H9 (cell line): Measurements from ENCODE around the gene BARX2. TPM values are rescaled to one million over a fixed set of nuclear protein-coding genes. Genes with fewer than 3 reads are reported as not detected.

Experiments used
- DNase-seq: peaks from one replicate; pipeline ENCODE4 v3.0.0-alpha.2; 2017
- H2AFZ ChIP-seq: one replicate; pipeline ENCODE4 v1.6.1; 2013; ENCODE audit warnings: mild to moderate bottlenecking, low read length, control low read depth, moderate library complexity
- H2AK5ac ChIP-seq: 2 replicates; pipeline ENCODE4 v1.6.1; 2013; ENCODE audit warnings: low read length, control low read depth, mixed read lengths; ENCODE audit not compliant: insufficient read length
- H2BK120ac ChIP-seq: one replicate; pipeline ENCODE4 v1.6.1; 2013; ENCODE audit warnings: low read depth, mild to moderate bottlenecking, low read length, control low read depth, inconsistent platforms; ENCODE audit not compliant: poor library complexity, severe bottlenecking
- H2BK12ac ChIP-seq: 2 replicates; pipeline ENCODE4 v1.6.1; 2013; ENCODE audit warnings: low read length, control low read depth, mixed read lengths, low read depth; ENCODE audit not compliant: insufficient read length
- H2BK15ac ChIP-seq: 2 replicates; pipeline ENCODE4 v1.6.1; 2013; ENCODE audit warnings: low read depth, low read length, control low read depth
- H2BK20ac ChIP-seq: one replicate; pipeline ENCODE4 v1.6.1; 2013; ENCODE audit warnings: low read depth, mild to moderate bottlenecking, low read length, control low read depth, inconsistent platforms; ENCODE audit not compliant: poor library complexity, severe bottlenecking
- H2BK5ac ChIP-seq: 2 replicates; pipeline ENCODE4 v1.6.1; 2013; ENCODE audit warnings: low read length, control low read depth, mixed read lengths; ENCODE audit not compliant: insufficient read length
- H3K14ac ChIP-seq: 2 replicates; pipeline ENCODE4 v1.6.1; 2013; ENCODE audit warnings: low read length, control low read depth; ENCODE audit not compliant: insufficient read depth
- H3K18ac ChIP-seq: 2 replicates; pipeline ENCODE4 v1.6.1; 2013; ENCODE audit warnings: low read depth, mild to moderate bottlenecking, mixed read lengths, low read length, control low read depth; ENCODE audit not compliant: insufficient read length
- H3K23ac ChIP-seq: 2 replicates; pipeline ENCODE4 v1.6.1; 2013; ENCODE audit warnings: low read length, control low read depth, mixed read lengths, low read depth; ENCODE audit not compliant: insufficient read length
- H3K23me2 ChIP-seq: 2 replicates; pipeline ENCODE4 v1.6.1; 2013; ENCODE audit warnings: low read depth, mild to moderate bottlenecking, mixed read lengths, low read length, control low read depth; ENCODE audit not compliant: insufficient read length, poor library complexity, severe bottlenecking
- H3K27ac ChIP-seq: 2 replicates; pipeline ENCODE4 v1.5.1; 2013; ENCODE audit warnings: low read length, control low read depth, mixed read lengths, low read depth; ENCODE audit not compliant: insufficient read length
- H3K27me3 ChIP-seq: 2 replicates; pipeline ENCODE4 v1.6.1; 2013; ENCODE audit warnings: low read length, control low read depth, inconsistent platforms; ENCODE audit not compliant: insufficient read depth
- H3K4ac ChIP-seq: 2 replicates; pipeline ENCODE4 v1.6.1; 2013; ENCODE audit warnings: low read depth, mild to moderate bottlenecking, control low read depth, inconsistent platforms, low read length, moderate library complexity
- H3K4me1 ChIP-seq: 2 replicates; pipeline ENCODE4 v1.6.1; 2013; ENCODE audit warnings: low read length, control low read depth, inconsistent platforms; ENCODE audit not compliant: insufficient read depth
- H3K4me2 ChIP-seq: 2 replicates; pipeline ENCODE4 v1.6.1; 2013; ENCODE audit warnings: low read length, control low read depth, mixed read lengths; ENCODE audit not compliant: insufficient read length, insufficient read depth
- H3K56ac ChIP-seq: 2 replicates; pipeline ENCODE4 v1.6.1; 2013; ENCODE audit warnings: low read depth, mild to moderate bottlenecking, mixed read lengths, low read length, control low read depth; ENCODE audit not compliant: insufficient read length
- H3K79me1 ChIP-seq: 2 replicates; pipeline ENCODE4 v1.6.1; 2013; ENCODE audit warnings: low read depth, mild to moderate bottlenecking, moderate library complexity, low read length, control low read depth, inconsistent platforms; ENCODE audit not compliant: insufficient read depth, poor library complexity, severe bottlenecking
- H3K79me2 ChIP-seq: 2 replicates; pipeline ENCODE4 v1.6.1; 2013; ENCODE audit warnings: low read length, control low read depth, inconsistent platforms; ENCODE audit not compliant: insufficient read depth
- H3K9ac ChIP-seq: 2 replicates; pipeline ENCODE4 v1.6.1; 2013; ENCODE audit warnings: low read length, control low read depth, mixed read lengths; ENCODE audit not compliant: insufficient read length; ENCODE audit errors: extremely low read depth
- H3K9me3 ChIP-seq: one replicate; pipeline ENCODE4 v1.6.1; 2013; ENCODE audit warnings: low read depth, low read length, inconsistent platforms; ENCODE audit not compliant: control insufficient read depth
- H3T11ph ChIP-seq: one replicate; pipeline ENCODE4 v1.6.1; 2013; ENCODE audit warnings: mild to moderate bottlenecking, low read length, control low read depth, inconsistent platforms
- H4K20me1 ChIP-seq: one replicate; pipeline ENCODE4 v1.6.1; 2013; ENCODE audit not compliant: control insufficient read depth, insufficient read length, insufficient read depth
- H4K5ac ChIP-seq: 2 replicates; pipeline ENCODE4 v1.6.1; 2013; ENCODE audit warnings: low read depth, mild to moderate bottlenecking, mixed read lengths, low read length, control low read depth; ENCODE audit not compliant: insufficient read length
- H4K8ac ChIP-seq: replicated peaks from 2 replicates; pipeline ENCODE4 v1.6.1; 2013; ENCODE audit warnings: low read length, control low read depth, mixed read lengths, low read depth; ENCODE audit not compliant: insufficient read length
- H4K91ac ChIP-seq: 2 replicates; pipeline ENCODE4 v1.6.1; 2013; ENCODE audit warnings: low read depth, mild to moderate bottlenecking, moderate library complexity, mixed read lengths, low read length, control low read depth; ENCODE audit not compliant: insufficient read length
- H3K27ac Mint-ChIP-seq, 3 experiments: 2 replicates in 2 of 3; 3 replicates in 1 of 3; pipeline ENCODE4 v1.8.0; 2020 to 2021; ENCODE audit warnings: mixed read lengths in 3 of 3, mild to moderate bottlenecking in 1 of 3, moderate library complexity in 1 of 3
- H3K27me3 Mint-ChIP-seq: 2 replicates; pipeline ENCODE4 v1.8.0; 2021; ENCODE audit warnings: low read depth, mild to moderate bottlenecking, moderate library complexity, mixed read lengths
- H3K36me3 Mint-ChIP-seq, 3 experiments: 2 replicates in 2 of 3; 3 replicates in 1 of 3; pipeline ENCODE4 v1.8.0; 2020 to 2021; ENCODE audit warnings: low read depth in 3 of 3, mixed read lengths in 3 of 3; ENCODE audit not compliant: insufficient read depth in 1 of 3
- H3K4me1 Mint-ChIP-seq, 2 experiments: 2 replicates each; pipeline ENCODE4 v1.8.0; 2020; ENCODE audit warnings: mixed read lengths in 2 of 2
- H3K4me3 Mint-ChIP-seq, 2 experiments: 2 replicates in 1 of 2; 3 replicates in 1 of 2; pipeline ENCODE4 v1.8.0; 2020 to 2021; ENCODE audit warnings: mild to moderate bottlenecking in 2 of 2, mixed read lengths in 2 of 2, moderate library complexity in 1 of 2
- H3K9me3 Mint-ChIP-seq, 2 experiments: 2 replicates in 1 of 2; 3 replicates in 1 of 2; pipeline ENCODE4 v1.8.0; 2020; ENCODE audit warnings: mild to moderate bottlenecking in 2 of 2, mixed read lengths in 2 of 2, moderate library complexity in 1 of 2
- CTCF ChIP-seq: fragments of 200-600 bp; sonication (generic); conservative IDR thresholded peaks from 3 replicates; pipeline ENCODE4 v1.8.0; 2021; ENCODE audit warnings: antibody characterized with exemption, mild to moderate bottlenecking
- WGBS: extraction: QIAGEN DNeasy Blood & Tissue Kit; methylation state at CpG from one replicate; pipeline ENCODE4 v1.1.7; 2013; ENCODE audit warnings: missing lambda C conversion rate, low lambda C conversion rate, mixed read lengths; ENCODE audit not compliant: insufficient read length; ENCODE audit errors: extremely low coverage; 5-methylcytosine and 5-hydroxymethylcytosine counted together
- total RNA-seq: library from RNA; stranded (reverse); gene quantifications from 2 replicates; pipeline ENCODE4 v1.2.1, GENCODE V29; 2021

BARX2 gene
- total RNA-seq, 1 experiment from 2014 or later: not detected

- H2AFZ ChIP-seq: no peak overlapping the region
- no peaks in the 10 kb centered on the region for H4K20me1 ChIP-seq
- no peaks in the 10 kb centered on the region for H3K79me2 ChIP-seq
- Mint-ChIP-seq H3K9me3 (no peaks in the 10 kb centered on the region; a peak in 1 of 5 replicates), H3K27ac (no peak overlapping the region), H3K4me3 (no peak overlapping the region), H3K4me1 (no peaks in the 10 kb centered on the region), H3K36me3 (no peaks in the 10 kb centered on the region), H3K27me3 (no peaks in the 10 kb centered on the region)
- no peaks in the 10 kb centered on the region for H3K4me1 ChIP-seq
- no peak overlapping the region for H4K91ac ChIP-seq
- H3K4ac ChIP-seq: no peak overlapping the region
- H2BK120ac ChIP-seq: no peak overlapping the region
- H3K18ac ChIP-seq: no peak overlapping the region
- H2BK20ac ChIP-seq: no peak overlapping the region
- H3K4me2 ChIP-seq: no peak overlapping the region
- no CpG with 5 or more reads among the region's 4 CpGs for WGBS
- no peak overlapping the region for H3K27ac ChIP-seq
- no peak overlapping the region for H3K23ac ChIP-seq
- no peak overlapping the region for H4K5ac ChIP-seq
- no peaks in the 10 kb centered on the region for H3K9me3 ChIP-seq
- H4K8ac ChIP-seq: no peak overlapping the region
- no peak overlapping the region for H3T11ph ChIP-seq
- no peak overlapping the region for H3K56ac ChIP-seq
- H2AK5ac ChIP-seq: no peak overlapping the region
- H2BK15ac ChIP-seq: no peak overlapping the region
- no peak overlapping the region for H3K14ac ChIP-seq
- TF ChIP-seq CTCF: no peak
- no peaks in the 10 kb centered on the region for H3K27me3 ChIP-seq
- no peaks in the 10 kb centered on the region for H3K79me1 ChIP-seq
- no peak overlapping the region for H2BK12ac ChIP-seq
- H2BK5ac ChIP-seq: no peak overlapping the region
- no peak for DNase-seq
- H3K9ac ChIP-seq: no peak overlapping the region
- H3K23me2 ChIP-seq: no peaks in the 10 kb centered on the region
These were observed 42.4 kb downstream of the BARX2 start for GRCh38 chr11:129418039-129418438.
